HepG2 (cell line): ENCODE results near the gene SPATA33. TPM values are rescaled to one million over a fixed set of nuclear protein-coding genes. Genes with fewer than 3 reads are reported as not detected.

Experiments
- ATAC-seq: fragments of 200-7000 bp; cut with Tn5 transposase; 3 replicates; pipeline ENCODE4 v1.9.1; 2020; ENCODE audit warnings: mild to moderate bottlenecking, moderate library complexity
- BruUV-seq: library from RNA; stranded (reverse); fragments of 400-500 nt; replicated peaks from 2 replicates; lab custom pipeline; 2021; lab: Mats Ljungman, UMichigan
- CTCF ChIA-PET: fragments of 300-600 bp; formaldehyde crosslinking; extraction: SDS; loops from one replicate; lab custom pipeline; 2021; ENCODE audit warnings: low total read pairs, inconsistent platforms, low intra/inter-chr PET ratio; lab: Yijun Ruan, JAX
- POLR2A ChIA-PET: fragments of 350-600 bp; sonication (Branson Sonifier 250); formaldehyde crosslinking; loops from one replicate; lab custom pipeline; 2020; ENCODE audit warnings: antibody characterized with exemption, inconsistent platforms; lab: Yijun Ruan, JAX
- DNase-seq: peaks from one replicate; pipeline ENCODE4 v3.0.0-alpha.2; 2015; ENCODE audit warnings: low spot score
- FAIRE-seq: peaks from 3 replicates; lab custom pipeline; 2011; peaks lifted over from hg19 to GRCh38; lab: Jason Lieb, UNC
- H2AFZ ChIP-seq: one replicate; pipeline ENCODE4 v1.6.1; 2011; ENCODE audit warnings: low read length, inconsistent platforms
- H3K27ac ChIP-seq: fragments of 300-600 bp; 3 replicates; pipeline ENCODE4 v1.8.0; 2011; ENCODE audit warnings: mixed run types, mild to moderate bottlenecking, mixed read lengths, low read length, inconsistent platforms; ENCODE audit not compliant: insufficient read depth; ENCODE audit errors: extremely low read length
- H3K27me3 ChIP-seq, 2 experiments: fragments of 200-600 bp in 1 of 2; 2 replicates in 1 of 2; 3 replicates in 1 of 2; pipeline versions ENCODE4 v1.6.0 to v1.8.0; 2011; ENCODE audit warnings: low read length in 2 of 2, mild to moderate bottlenecking in 2 of 2, moderate library complexity in 2 of 2, inconsistent platforms in 1 of 2; ENCODE audit not compliant: insufficient read depth in 2 of 2, control insufficient read depth in 1 of 2
- H3K36me3 ChIP-seq, 2 experiments: fragments of 200-600 bp in 1 of 2; replicated peaks in 1 of 2; 2 replicates in 1 of 2; 3 replicates in 1 of 2; pipeline versions ENCODE4 v1.5.1 to v1.8.0; 2011; ENCODE audit warnings: low read length in 2 of 2, inconsistent platforms in 1 of 2; ENCODE audit not compliant: insufficient read depth in 2 of 2, control insufficient read depth in 1 of 2
- H3K4me1 ChIP-seq: 2 replicates; pipeline ENCODE4 v1.5.1; 2012; ENCODE audit warnings: low read length, inconsistent platforms; ENCODE audit not compliant: insufficient read depth
- H3K4me2 ChIP-seq: 2 replicates; pipeline ENCODE4 v1.6.0; 2011; ENCODE audit warnings: low read depth, low read length, inconsistent platforms
- H3K4me3 ChIP-seq, 3 experiments: fragments of 200-600 bp in 1 of 3; sonication (generic), shearing (Covaris generic) in 1 of 3; replicated peaks in 1 of 3; 2 replicates each; pipeline ENCODE4 v1.5.1; 2011 to 2016; ENCODE audit warnings: low read length in 3 of 3, inconsistent platforms in 2 of 3, low read depth in 2 of 3, mild to moderate bottlenecking in 2 of 3, control low read depth in 1 of 3, mixed read lengths in 1 of 3; ENCODE audit not compliant: insufficient read depth in 1 of 3
- H3K79me2 ChIP-seq: one replicate; pipeline ENCODE4 v1.6.1; 2011; ENCODE audit warnings: low read length, inconsistent platforms; ENCODE audit not compliant: insufficient read depth
- H3K9ac ChIP-seq: 2 replicates; pipeline ENCODE4 v1.6.0; 2011; ENCODE audit warnings: mild to moderate bottlenecking, low read depth, low read length, inconsistent platforms; ENCODE audit not compliant: insufficient read depth
- H3K9me3 ChIP-seq: 2 replicates; pipeline ENCODE4 v1.5.1; 2012; ENCODE audit warnings: mild to moderate bottlenecking, low read length
- H4K20me1 ChIP-seq: 2 replicates; pipeline ENCODE4 v1.6.0; 2011; ENCODE audit warnings: inconsistent platforms, mild to moderate bottlenecking, low read length, moderate library complexity; ENCODE audit not compliant: insufficient read depth
- GATAD2A ChIP-seq: IDR thresholded peaks from 2 replicates; pipeline ENCODE4 v1.6.1; 2016
- GFI1 ChIP-seq: sonication (generic); formaldehyde crosslinking; IDR thresholded peaks from 2 replicates; pipeline ENCODE4 v1.5.0; 2020; ENCODE audit warnings: missing genetic modification reagents, mild to moderate bottlenecking, borderline replicate concordance
- KDM5A ChIP-seq: fragments of 200-600 bp; sonication (generic); IDR thresholded peaks from 2 replicates; pipeline ENCODE4 v1.7.0; 2018; ENCODE audit warnings: antibody characterized with exemption, mild to moderate bottlenecking, low read length, borderline replicate concordance
- REL ChIP-seq: sonication (generic); formaldehyde crosslinking; conservative IDR thresholded peaks from 2 replicates; pipeline ENCODE4 v1.8.0; 2022; ENCODE audit warnings: mild to moderate bottlenecking, missing genetic modification reagents, moderate library complexity
- RFXAP ChIP-seq: sonication (generic); formaldehyde crosslinking; IDR thresholded peaks from 2 replicates; pipeline ENCODE4 v1.4.0; 2020; ENCODE audit warnings: missing genetic modification reagents, borderline replicate concordance
- U2AF2 ChIP-seq: fragments of 200-400 bp; formaldehyde crosslinking; IDR thresholded peaks from 2 replicates; pipeline ENCODE4 v1.6.1; 2017; ENCODE audit warnings: low read depth, mild to moderate bottlenecking, low read length
- ZNF510 ChIP-seq: sonication (generic); formaldehyde crosslinking; IDR thresholded peaks from 2 replicates; pipeline ENCODE4 v1.4.0; 2020; ENCODE audit warnings: low read depth, mild to moderate bottlenecking, missing genetic modification reagents
- ZNF629 ChIP-seq: sonication (generic); formaldehyde crosslinking; conservative IDR thresholded peaks from 2 replicates; pipeline ENCODE4 v1.5.0; 2020; ENCODE audit warnings: missing genetic modification reagents
- WGBS: methylation state at CpG from one replicate; pipeline ENCODE4 v1.1.6; 2017; ENCODE audit warnings: low lambda C conversion rate; 5-methylcytosine and 5-hydroxymethylcytosine counted together
- in situ Hi-C: cut with HindIII; loops from 2 replicates; pipeline ENCODE4 v1.10.0; 2017; ENCODE audit warnings: low pct_unique_long_range_greater_than_20kb; ENCODE audit not compliant: extremely low pct_ligation_motif_present
- intact Hi-C: fragments of 100-400 bp; cut with micrococcal nuclease; formaldehyde crosslinking; loops from one replicate; pipeline ENCODE4 v1.10.0; 2022; ENCODE audit not compliant: unreplicated experiment
- polyA plus RNA-seq, 8 experiments: library from polyadenylated mRNA; depleted of rRNA in 3 of 8; stranded (reverse) in 7 of 8; unstranded in 1 of 8; fragments of >200 nt; fragmentation: Illumina TruSeq in 4 of 8; extraction: Trizol in 4 of 8; gene quantifications; 2 replicates each; pipeline versions ENCODE4 v1.2.1 to v1.2.3, GENCODE V29; 2011 to 2016; ENCODE audit warnings: low read depth in 4 of 8, missing spikeins in 1 of 8, mixed read lengths in 1 of 8; ENCODE audit not compliant: insufficient read depth in 1 of 8
- total RNA-seq, 5 experiments: library from RNA; depleted of rRNA; stranded (reverse); fragments of >200 nt; fragmentation: Illumina TruSeq; extraction: Trizol; gene quantifications; 2 replicates each; pipeline ENCODE4 v1.2.3, GENCODE V29; 2016; ENCODE audit warnings: low read depth in 1 of 5
- TF ChIP-seq, protein P1 (sequence below): IDR thresholded peaks from 2 replicates; pipeline ENCODE4 v1.6.1; 2018; ENCODE audit warnings: missing genetic modification reagents, mild to moderate bottlenecking, missing compliant biosample characterization
- TF ChIP-seq, protein P2 (sequence below): sonication (generic); formaldehyde crosslinking; IDR thresholded peaks from 2 replicates; pipeline ENCODE4 v1.4.0; 2020; ENCODE audit warnings: mild to moderate bottlenecking, missing genetic modification reagents
- TF ChIP-seq, protein P3 (sequence below): sonication (generic); formaldehyde crosslinking; IDR thresholded peaks from 2 replicates; pipeline ENCODE4 v1.4.0; 2020; ENCODE audit warnings: missing genetic modification reagents, borderline replicate concordance
- TF ChIP-seq, protein P4 (sequence below): sonication (generic); formaldehyde crosslinking; IDR thresholded peaks from 2 replicates; pipeline ENCODE4 v1.4.0; 2020; ENCODE audit warnings: missing genetic modification reagents
- TF ChIP-seq, protein P5 (sequence below): IDR thresholded peaks from 2 replicates; pipeline ENCODE4 v1.6.1; 2016; ENCODE audit warnings: low read depth, missing genetic modification reagents, missing compliant biosample characterization

SPATA33 gene
- total and polyA plus RNA-seq, 2 of the 13 experiments (the other 11 are each of a cell fraction or from before 2014, with no cell fraction given), result 5.7 to 11.0 TPM

DNA sequence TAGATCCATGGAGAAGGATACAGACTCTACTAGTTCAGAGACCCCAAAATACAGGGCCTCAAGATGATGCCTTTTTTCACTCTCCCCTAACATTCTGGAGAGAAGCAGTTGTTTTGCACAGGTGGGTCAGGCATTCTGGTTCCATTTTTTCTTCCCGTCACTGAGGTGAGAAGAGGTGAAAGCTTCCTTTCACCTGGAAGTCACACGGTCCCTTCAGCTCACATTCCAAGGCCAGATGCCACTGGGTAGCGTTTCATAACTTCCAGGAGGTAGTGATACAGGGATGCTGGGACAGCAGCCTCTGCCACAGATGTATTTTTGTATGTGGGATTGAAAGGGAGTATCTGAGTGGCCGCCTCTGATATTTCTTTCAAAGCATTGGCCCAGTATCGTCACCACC lies 30.8 kb downstream of the SPATA33 start (continued):
- TF ChIP-seq, protein P1, sequence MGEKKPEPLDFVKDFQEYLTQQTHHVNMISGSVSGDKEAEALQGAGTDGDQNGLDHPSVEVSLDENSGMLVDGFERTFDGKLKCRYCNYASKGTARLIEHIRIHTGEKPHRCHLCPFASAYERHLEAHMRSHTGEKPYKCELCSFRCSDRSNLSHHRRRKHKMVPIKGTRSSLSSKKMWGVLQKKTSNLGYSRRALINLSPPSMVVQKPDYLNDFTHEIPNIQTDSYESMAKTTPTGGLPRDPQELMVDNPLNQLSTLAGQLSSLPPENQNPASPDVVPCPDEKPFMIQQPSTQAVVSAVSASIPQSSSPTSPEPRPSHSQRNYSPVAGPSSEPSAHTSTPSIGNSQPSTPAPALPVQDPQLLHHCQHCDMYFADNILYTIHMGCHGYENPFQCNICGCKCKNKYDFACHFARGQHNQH (CRISPR knock-in tag), result no peak
- TF ChIP-seq, protein P2, sequence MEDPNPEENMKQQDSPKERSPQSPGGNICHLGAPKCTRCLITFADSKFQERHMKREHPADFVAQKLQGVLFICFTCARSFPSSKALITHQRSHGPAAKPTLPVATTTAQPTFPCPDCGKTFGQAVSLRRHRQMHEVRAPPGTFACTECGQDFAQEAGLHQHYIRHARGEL, result no peak
- no peak for TF ChIP-seq GFI1 (CRISPR knock-in tag)
- TF ChIP-seq GATAD2A, result 0 out of 2 replicates have a peak, but pooled peaks have one; percentile 30
- TF ChIP-seq, protein P3, sequence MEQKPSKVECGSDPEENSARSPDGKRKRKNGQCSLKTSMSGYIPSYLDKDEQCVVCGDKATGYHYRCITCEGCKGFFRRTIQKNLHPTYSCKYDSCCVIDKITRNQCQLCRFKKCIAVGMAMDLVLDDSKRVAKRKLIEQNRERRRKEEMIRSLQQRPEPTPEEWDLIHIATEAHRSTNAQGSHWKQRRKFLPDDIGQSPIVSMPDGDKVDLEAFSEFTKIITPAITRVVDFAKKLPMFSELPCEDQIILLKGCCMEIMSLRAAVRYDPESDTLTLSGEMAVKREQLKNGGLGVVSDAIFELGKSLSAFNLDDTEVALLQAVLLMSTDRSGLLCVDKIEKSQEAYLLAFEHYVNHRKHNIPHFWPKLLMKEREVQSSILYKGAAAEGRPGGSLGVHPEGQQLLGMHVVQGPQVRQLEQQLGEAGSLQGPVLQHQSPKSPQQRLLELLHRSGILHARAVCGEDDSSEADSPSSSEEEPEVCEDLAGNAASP (CRISPR knock-in tag), result peak; percentile 65; the same call in 1 of the 2 replicates
- TF ChIP-seq, protein P4, sequence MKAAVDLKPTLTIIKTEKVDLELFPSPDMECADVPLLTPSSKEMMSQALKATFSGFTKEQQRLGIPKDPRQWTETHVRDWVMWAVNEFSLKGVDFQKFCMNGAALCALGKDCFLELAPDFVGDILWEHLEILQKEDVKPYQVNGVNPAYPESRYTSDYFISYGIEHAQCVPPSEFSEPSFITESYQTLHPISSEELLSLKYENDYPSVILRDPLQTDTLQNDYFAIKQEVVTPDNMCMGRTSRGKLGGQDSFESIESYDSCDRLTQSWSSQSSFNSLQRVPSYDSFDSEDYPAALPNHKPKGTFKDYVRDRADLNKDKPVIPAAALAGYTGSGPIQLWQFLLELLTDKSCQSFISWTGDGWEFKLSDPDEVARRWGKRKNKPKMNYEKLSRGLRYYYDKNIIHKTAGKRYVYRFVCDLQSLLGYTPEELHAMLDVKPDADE (CRISPR knock-in tag), result no peak
- no peak for TF ChIP-seq ZNF510 (CRISPR knock-in tag)
- TF ChIP-seq U2AF2, result no peak

DNA sequence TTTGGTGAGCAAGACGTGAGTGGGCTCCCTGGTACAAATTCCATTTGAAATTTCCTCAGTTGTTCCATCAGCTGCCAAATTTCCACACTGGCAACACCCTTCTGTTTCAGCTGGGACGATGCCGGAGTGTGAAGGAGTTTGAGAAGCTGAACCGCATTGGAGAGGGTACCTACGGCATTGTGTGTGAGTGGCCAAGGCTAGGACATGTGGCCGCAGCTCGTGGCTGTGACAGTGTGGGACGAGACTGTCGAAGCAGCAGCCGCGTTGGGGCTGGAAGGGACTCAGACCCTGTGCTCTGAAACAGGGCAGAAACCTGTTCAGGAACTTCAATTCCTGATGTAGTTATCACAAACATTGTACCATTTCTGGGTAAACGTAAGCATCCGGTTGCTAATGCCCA lies 31.5 kb downstream of the SPATA33 start:
- intact Hi-C loops (no loop called here), in situ Hi-C loops (no loop called here)
- Histone ChIP-seq H3K4me1 (peaks cover 76% of the 10 kb centered on the region), H3K27me3 (no peaks in the 10 kb centered on the region), H3K4me3 (no peak overlapping the region), H4K20me1 (no peaks in the 10 kb centered on the region), H3K4me2 (no peak overlapping the region), H3K79me2 (no peaks in the 10 kb centered on the region), H3K27ac (no peak overlapping the region), H3K9me3 (peaks cover 15% of the 10 kb centered on the region), H3K36me3 (no peaks in the 10 kb centered on the region), H2AFZ (no peak overlapping the region), H3K9ac (no peak overlapping the region)
- ATAC-seq, result no peak
- 95% methylated on average over 13 of the region's 13 CpGs for WGBS
- no peak for FAIRE-seq
- CTCF ChIA-PET, result no interaction called here
- POLR2A ChIA-PET, result interaction anchor here (3.2 kb wide), 1 partner anchor 11 kb away, joined by 20 read pairs; no protein-coding TSS in a partner anchor
- no peak for DNase-seq
- no TSS peak for BruUV-seq
- no peak for TF ChIP-seq REL (CRISPR knock-in tag)
- no peak for TF ChIP-seq KDM5A
- TF ChIP-seq ZNF629 (CRISPR knock-in tag), result no peak
- TF ChIP-seq RFXAP (CRISPR knock-in tag), result no peak
- TF ChIP-seq, protein P5, sequence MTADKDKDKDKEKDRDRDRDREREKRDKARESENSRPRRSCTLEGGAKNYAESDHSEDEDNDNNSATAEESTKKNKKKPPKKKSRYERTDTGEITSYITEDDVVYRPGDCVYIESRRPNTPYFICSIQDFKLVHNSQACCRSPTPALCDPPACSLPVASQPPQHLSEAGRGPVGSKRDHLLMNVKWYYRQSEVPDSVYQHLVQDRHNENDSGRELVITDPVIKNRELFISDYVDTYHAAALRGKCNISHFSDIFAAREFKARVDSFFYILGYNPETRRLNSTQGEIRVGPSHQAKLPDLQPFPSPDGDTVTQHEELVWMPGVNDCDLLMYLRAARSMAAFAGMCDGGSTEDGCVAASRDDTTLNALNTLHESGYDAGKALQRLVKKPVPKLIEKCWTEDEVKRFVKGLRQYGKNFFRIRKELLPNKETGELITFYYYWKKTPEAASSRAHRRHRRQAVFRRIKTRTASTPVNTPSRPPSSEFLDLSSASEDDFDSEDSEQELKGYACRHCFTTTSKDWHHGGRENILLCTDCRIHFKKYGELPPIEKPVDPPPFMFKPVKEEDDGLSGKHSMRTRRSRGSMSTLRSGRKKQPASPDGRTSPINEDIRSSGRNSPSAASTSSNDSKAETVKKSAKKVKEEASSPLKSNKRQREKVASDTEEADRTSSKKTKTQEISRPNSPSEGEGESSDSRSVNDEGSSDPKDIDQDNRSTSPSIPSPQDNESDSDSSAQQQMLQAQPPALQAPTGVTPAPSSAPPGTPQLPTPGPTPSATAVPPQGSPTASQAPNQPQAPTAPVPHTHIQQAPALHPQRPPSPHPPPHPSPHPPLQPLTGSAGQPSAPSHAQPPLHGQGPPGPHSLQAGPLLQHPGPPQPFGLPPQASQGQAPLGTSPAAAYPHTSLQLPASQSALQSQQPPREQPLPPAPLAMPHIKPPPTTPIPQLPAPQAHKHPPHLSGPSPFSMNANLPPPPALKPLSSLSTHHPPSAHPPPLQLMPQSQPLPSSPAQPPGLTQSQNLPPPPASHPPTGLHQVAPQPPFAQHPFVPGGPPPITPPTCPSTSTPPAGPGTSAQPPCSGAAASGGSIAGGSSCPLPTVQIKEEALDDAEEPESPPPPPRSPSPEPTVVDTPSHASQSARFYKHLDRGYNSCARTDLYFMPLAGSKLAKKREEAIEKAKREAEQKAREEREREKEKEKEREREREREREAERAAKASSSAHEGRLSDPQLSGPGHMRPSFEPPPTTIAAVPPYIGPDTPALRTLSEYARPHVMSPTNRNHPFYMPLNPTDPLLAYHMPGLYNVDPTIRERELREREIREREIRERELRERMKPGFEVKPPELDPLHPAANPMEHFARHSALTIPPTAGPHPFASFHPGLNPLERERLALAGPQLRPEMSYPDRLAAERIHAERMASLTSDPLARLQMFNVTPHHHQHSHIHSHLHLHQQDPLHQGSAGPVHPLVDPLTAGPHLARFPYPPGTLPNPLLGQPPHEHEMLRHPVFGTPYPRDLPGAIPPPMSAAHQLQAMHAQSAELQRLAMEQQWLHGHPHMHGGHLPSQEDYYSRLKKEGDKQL (CRISPR knock-in tag), result no peak
